Lower lobe of right lung (tissue), 2 donors: ENCODE data around the gene PRKN. TPM values are rescaled to one million over a fixed set of nuclear protein-coding genes. Genes with fewer than 3 reads are reported as not detected.

Experiments used
- ATAC-seq, 2 donors: fragments of 200-7000 bp; cut with Tn5 transposase; one replicate each; pipeline ENCODE4 v1.9.1; 2020 to 2022; ENCODE audit warnings: mild to moderate bottlenecking in 2 of 2, moderate library complexity in 2 of 2
- DNase-seq: peaks from one replicate; pipeline ENCODE4 v3.0.0-alpha.2; 2020
- H3K27ac ChIP-seq: fragments of 200-600 bp; one replicate; pipeline ENCODE4 v1.8.0; 2022
- H3K27me3 ChIP-seq: fragments of 200-600 bp; one replicate; pipeline ENCODE4 v1.8.0; 2022; ENCODE audit warnings: low read depth
- H3K36me3 ChIP-seq: fragments of 200-600 bp; one replicate; pipeline ENCODE4 v1.8.0; 2022; ENCODE audit warnings: mild to moderate bottlenecking
- H3K4me1 ChIP-seq: fragments of 200-600 bp; one replicate; pipeline ENCODE4 v1.8.0; 2022
- H3K4me3 ChIP-seq: fragments of 200-600 bp; one replicate; pipeline ENCODE4 v1.8.0; 2022; ENCODE audit warnings: mild to moderate bottlenecking
- H3K9me3 ChIP-seq: fragments of 200-600 bp; one replicate; pipeline ENCODE4 v1.8.0; 2022
- CTCF ChIP-seq: fragments of 200-600 bp; IDR thresholded peaks from one replicate; pipeline ENCODE4 v1.8.0; 2022; ENCODE audit warnings: antibody characterized with exemption, mild to moderate bottlenecking
- intact Hi-C: fragments of 100-400 bp; cut with DNase I; formaldehyde crosslinking; loops from one replicate; pipeline ENCODE4 v1.11.0; 2022
- total RNA-seq: library from RNA; stranded (reverse); fragmentation: NEBNext Ultra II Directional; extraction: Animal tissue kit (Norgen Biotek cat#: 25700); gene quantifications from one replicate; pipeline ENCODE4 v1.2.1, GENCODE V29; 2021
- donor health status: DM: no; HTN: yes; CAD: no; lungs with severe emphysema.

The PRKN gene
- total RNA-seq, 1 donor from 2014 or later, result 6.1 TPM

- H3K27ac ChIP-seq, result peak overlapping the region; percentile 27
- peak; percentile 26 for TF ChIP-seq CTCF
- intact Hi-C loops, result loop anchor here (10.0 kb wide), 1 partner anchor 450 kb away; no protein-coding TSS in a partner anchor
- H3K4me3 ChIP-seq, result peak overlapping the region; percentile 28
- peak; percentile 89 for DNase-seq
- peaks cover 21% of the 10 kb centered on the region for H3K4me1 ChIP-seq
- H3K27me3 ChIP-seq, result no peaks in the 10 kb centered on the region
- no peaks in the 10 kb centered on the region for H3K9me3 ChIP-seq
- ATAC-seq, result peak; percentile 86 to 87
- no peaks in the 10 kb centered on the region for H3K36me3 ChIP-seq
Measured at GRCh38 chr6:161374971-161375873, 1352.3 kb downstream of the PRKN start.

DNA sequence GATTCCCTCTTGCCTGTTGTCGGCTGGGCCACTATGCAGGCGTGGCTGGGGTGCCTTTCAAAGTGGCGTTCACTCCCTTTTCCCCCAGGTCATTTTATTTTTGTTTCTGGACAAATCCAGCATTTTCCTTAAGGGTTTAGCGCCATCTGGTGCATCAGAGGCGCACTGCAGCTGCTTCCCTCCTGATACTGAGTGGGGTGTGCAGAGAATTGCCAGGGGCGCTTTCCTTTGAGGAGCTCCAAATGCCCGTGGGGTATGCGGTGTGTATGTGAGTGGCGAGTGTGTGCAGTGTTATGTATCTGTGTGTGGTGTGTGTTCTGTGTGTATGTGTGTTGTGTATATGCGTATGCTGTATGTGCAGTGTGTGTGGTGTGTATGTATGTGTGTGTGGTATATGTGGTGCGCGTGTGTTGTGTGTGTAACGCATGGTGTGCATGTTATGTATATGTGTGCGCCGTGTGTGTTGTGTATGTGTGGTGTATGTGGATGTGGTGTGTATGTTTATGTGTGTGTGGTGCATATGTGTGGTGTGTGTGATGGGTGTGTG is 1353.6 kb downstream of the PRKN start:
- H3K4me1 ChIP-seq, result peaks cover 21% of the 10 kb centered on the region
- H3K4me3 ChIP-seq, result no peak overlapping the region
- DNase-seq (peak; percentile 73), ATAC-seq (peak; percentile 52 to 59)
- no peaks in the 10 kb centered on the region for H3K9me3 ChIP-seq
- H3K27me3 ChIP-seq, result no peaks in the 10 kb centered on the region
- TF ChIP-seq CTCF, result peak; percentile 96
- no peak overlapping the region for H3K27ac ChIP-seq
- intact Hi-C loops, result loop anchor here (10.0 kb wide), 1 partner anchor 449 kb away; no protein-coding TSS in a partner anchor
- H3K36me3 ChIP-seq, result no peaks in the 10 kb centered on the region

DNA sequence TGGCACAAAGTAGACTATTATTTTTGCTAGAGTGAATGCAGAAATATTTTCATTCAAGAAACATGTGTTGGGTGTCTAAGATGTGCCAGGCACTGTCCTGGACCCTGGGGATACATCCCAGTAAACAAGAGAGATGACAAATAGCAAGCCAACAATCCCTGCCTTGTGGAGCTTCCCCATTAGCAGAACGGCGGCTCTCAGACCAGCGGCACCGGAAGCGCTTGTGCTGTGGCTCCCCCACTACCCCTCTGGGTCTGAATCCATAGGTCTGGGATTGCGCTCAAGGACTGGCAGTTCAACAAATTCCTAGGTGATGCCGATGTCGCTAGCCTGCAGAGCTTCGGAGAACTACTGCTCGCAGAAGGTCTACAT is 1355.2 kb downstream of the PRKN start:
- TF ChIP-seq CTCF, result no peak
- H3K4me1 ChIP-seq, result peaks cover 21% of the 10 kb centered on the region
- no peak for ATAC-seq
- no peaks in the 10 kb centered on the region for H3K36me3 ChIP-seq
- intact Hi-C loops, result loop anchor here (10.0 kb wide), 1 partner anchor 448 kb away; no protein-coding TSS in a partner anchor
- no peak for DNase-seq
- H3K9me3 ChIP-seq, result no peaks in the 10 kb centered on the region
- no peak overlapping the region for H3K4me3 ChIP-seq
- no peaks in the 10 kb centered on the region for H3K27me3 ChIP-seq
- no peak overlapping the region for H3K27ac ChIP-seq

- intact Hi-C loops, result loop anchor here (10.0 kb wide), 1 partner anchor 446 kb away; no protein-coding TSS in a partner anchor
- Histone ChIP-seq H3K4me1 (peaks cover 17% of the 10 kb centered on the region), H3K9me3 (no peaks in the 10 kb centered on the region), H3K4me3 (no peak overlapping the region), H3K27me3 (no peaks in the 10 kb centered on the region), H3K36me3 (no peaks in the 10 kb centered on the region), H3K27ac (no peak overlapping the region)
- ATAC-seq (peak; percentile 66), DNase-seq (no peak)
- TF ChIP-seq CTCF, result peak; percentile 84
Measured at GRCh38 chr6:161370880-161371279, 1356.7 kb downstream of the PRKN start.

GRCh38 chr6:161369339-161369738 is 1358.2 kb downstream of the PRKN start:
- intact Hi-C loops, result no loop called here
- H3K36me3 ChIP-seq, result no peaks in the 10 kb centered on the region
- peak; percentile 68 for DNase-seq
- no peak for TF ChIP-seq CTCF
- H3K4me3 ChIP-seq, result no peak overlapping the region
- no peak overlapping the region for H3K27ac ChIP-seq
- no peaks in the 10 kb centered on the region for H3K9me3 ChIP-seq
- ATAC-seq, result peak; percentile 45 to 57
- no peaks in the 10 kb centered on the region for H3K27me3 ChIP-seq
- peaks cover 5% of the 10 kb centered on the region for H3K4me1 ChIP-seq
